Tibial nerve (tissue), 4 donors: Measurements from ENCODE around the gene ADCY6. TPM values are rescaled to one million over a fixed set of nuclear protein-coding genes. Genes with fewer than 3 reads are reported as not detected.
A peak's percentile ranks its signal among the peaks of the same experiment; 100 is the strongest.

Experiments used
- DNase-seq, 2 donors: peaks; one replicate each; pipeline ENCODE4 v3.0.0-alpha.2; 2019; ENCODE audit warnings: low spot score in 2 of 2
- H3K27ac ChIP-seq, 4 donors: fragments of 200-600 bp; sonication (generic) in 3 of 4; one replicate each; pipeline ENCODE4 v1.5.1; 2017 to 2019; ENCODE audit warnings: mild to moderate bottlenecking in 1 of 4
- H3K27me3 ChIP-seq, 2 donors: fragments of 200-600 bp; sonication (generic) in 1 of 2; one replicate each; pipeline versions ENCODE4 v1.5.1 to v1.6.0; 2017 to 2019
- H3K36me3 ChIP-seq, 3 donors: fragments of 200-600 bp; sonication (generic); one replicate each; pipeline ENCODE4 v1.5.1; 2018 to 2019
- H3K4me1 ChIP-seq, 4 donors: fragments of 200-600 bp; sonication (generic) in 3 of 4; one replicate each; pipeline ENCODE4 v1.5.1; 2017 to 2019
- H3K4me3 ChIP-seq, 4 donors: fragments of 200-600 bp; sonication (generic) in 3 of 4; one replicate each; pipeline ENCODE4 v1.5.1; 2017 to 2019; ENCODE audit warnings: mild to moderate bottlenecking in 1 of 4, moderate library complexity in 1 of 4
- H3K9me3 ChIP-seq, 4 donors: fragments of 200-600 bp; sonication (generic) in 3 of 4; one replicate each; pipeline ENCODE4 v1.5.1; 2017 to 2019
- EP300 ChIP-seq, 2 donors: sonication (generic); formaldehyde crosslinking; IDR thresholded peaks; one replicate each; pipeline ENCODE4 v1.6.1; 2017; ENCODE audit warnings: antibody characterized with exemption in 2 of 2, mild to moderate bottlenecking in 1 of 2
- POLR2A ChIP-seq, 2 donors: fragments of 450-650 bp; IDR thresholded peaks; one replicate each; pipeline ENCODE4 v1.6.1; 2017; ENCODE audit warnings: antibody characterized with exemption in 2 of 2, mild to moderate bottlenecking in 2 of 2, moderate library complexity in 2 of 2
- WGBS, 2 donors: methylation state at CpG; one replicate each; pipeline ENCODE4 v1.1.5; 2018; 5-methylcytosine and 5-hydroxymethylcytosine counted together
- total RNA-seq, 4 donors: library from RNA; depleted of rRNA; stranded (reverse); fragments of >200 nt; gene quantifications; one replicate each; pipeline ENCODE4 v1.1.0, GENCODE V29; 2016
- TF ChIP-seq, protein P1 (sequence below), 5 experiments: fragments of 200-600 bp in 3 of 5; fragments of 450-650 bp in 2 of 5; sonication (generic) in 3 of 5; IDR thresholded peaks; one replicate each; pipeline ENCODE4 v1.5.1; 2016 to 2019; ENCODE audit warnings: antibody characterized with exemption in 5 of 5, mild to moderate bottlenecking in 3 of 5, moderate library complexity in 2 of 5

ADCY6 gene
- total RNA-seq, 4 donors from 2014 or later: 53.3 to 74.7 (median 57.1) TPM

DNA sequence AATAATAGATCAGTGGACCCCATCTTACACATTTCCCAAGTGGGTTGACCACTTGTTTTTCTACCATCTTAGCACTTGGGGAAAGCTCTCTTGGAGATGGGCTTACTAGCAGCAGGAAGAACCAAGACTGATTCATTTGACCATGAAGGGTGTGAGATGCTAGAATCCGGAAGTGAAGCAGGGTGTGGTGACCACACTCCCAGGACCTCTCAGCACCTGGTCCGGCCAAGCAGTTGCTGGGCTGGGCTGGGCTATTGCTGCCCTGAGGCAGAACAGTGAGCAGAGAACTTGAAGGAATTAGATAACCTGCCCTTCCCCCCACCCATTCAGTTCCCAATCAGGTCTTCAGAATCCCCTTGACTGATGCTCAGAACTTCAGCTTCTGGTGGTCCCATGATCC, 24.4 kb downstream of the ADCY6 start:
- Histone ChIP-seq H3K27ac (peak overlapping the region in 1 of 4 donors; percentile 84), H3K9me3 (no peaks in the 10 kb centered on the region), H3K4me1 (peaks cover 0 to 34% (median 17%) of the 10 kb centered on the region in 4 donors), H3K27me3 (no peaks in the 10 kb centered on the region), H3K4me3 (no peak overlapping the region), H3K36me3 (peaks cover 0 to 47% (median 7%) of the 10 kb centered on the region in 3 donors)
- TF ChIP-seq EP300 (IDR thresholded peaks at IDR 0.05): no peak
- TF ChIP-seq POLR2A (IDR thresholded peaks at IDR 0.05): no peak
- TF ChIP-seq, protein P1, sequence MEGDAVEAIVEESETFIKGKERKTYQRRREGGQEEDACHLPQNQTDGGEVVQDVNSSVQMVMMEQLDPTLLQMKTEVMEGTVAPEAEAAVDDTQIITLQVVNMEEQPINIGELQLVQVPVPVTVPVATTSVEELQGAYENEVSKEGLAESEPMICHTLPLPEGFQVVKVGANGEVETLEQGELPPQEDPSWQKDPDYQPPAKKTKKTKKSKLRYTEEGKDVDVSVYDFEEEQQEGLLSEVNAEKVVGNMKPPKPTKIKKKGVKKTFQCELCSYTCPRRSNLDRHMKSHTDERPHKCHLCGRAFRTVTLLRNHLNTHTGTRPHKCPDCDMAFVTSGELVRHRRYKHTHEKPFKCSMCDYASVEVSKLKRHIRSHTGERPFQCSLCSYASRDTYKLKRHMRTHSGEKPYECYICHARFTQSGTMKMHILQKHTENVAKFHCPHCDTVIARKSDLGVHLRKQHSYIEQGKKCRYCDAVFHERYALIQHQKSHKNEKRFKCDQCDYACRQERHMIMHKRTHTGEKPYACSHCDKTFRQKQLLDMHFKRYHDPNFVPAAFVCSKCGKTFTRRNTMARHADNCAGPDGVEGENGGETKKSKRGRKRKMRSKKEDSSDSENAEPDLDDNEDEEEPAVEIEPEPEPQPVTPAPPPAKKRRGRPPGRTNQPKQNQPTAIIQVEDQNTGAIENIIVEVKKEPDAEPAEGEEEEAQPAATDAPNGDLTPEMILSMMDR (IDR thresholded peaks at IDR 0.05): no peak
- 62 to 64% methylated on average over 2 of the region's 2 CpGs for WGBS, 2 donors
- DNase-seq: no peak

DNA sequence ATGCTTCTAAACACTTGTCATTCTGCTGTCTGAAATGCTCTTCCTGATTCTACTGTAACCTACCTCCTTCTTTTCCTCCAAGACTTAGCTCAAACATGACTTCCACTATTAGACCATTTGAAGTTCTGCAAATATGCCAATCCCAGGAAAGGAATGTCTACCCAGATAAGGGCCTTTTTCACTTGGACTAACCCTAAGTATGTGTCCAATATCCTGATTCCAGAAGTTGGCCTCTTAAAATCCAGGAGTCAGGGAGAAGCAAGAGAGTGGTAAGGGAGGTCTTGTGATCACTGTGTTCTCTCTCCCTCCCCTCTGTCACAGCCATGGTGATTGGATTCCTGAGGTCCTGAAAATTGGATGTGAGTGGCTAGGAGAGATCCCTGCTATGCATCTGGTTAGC, 30.2 kb downstream of the ADCY6 start:
- no peaks in the 10 kb centered on the region for H3K27me3 ChIP-seq
- H3K9me3 ChIP-seq: no peaks in the 10 kb centered on the region
- TF ChIP-seq EP300 (IDR thresholded peaks at IDR 0.05) (no peak), POLR2A (IDR thresholded peaks at IDR 0.05) (no peak)
- TF ChIP-seq, protein P1 (IDR thresholded peaks at IDR 0.05): no peak
- peaks cover 0 to 3% (median 0%) of the 10 kb centered on the region in 4 donors for H3K4me1 ChIP-seq
- no peak overlapping the region for H3K27ac ChIP-seq
- no peak for DNase-seq
- H3K36me3 ChIP-seq: no peaks in the 10 kb centered on the region
- no peak overlapping the region for H3K4me3 ChIP-seq

DNA sequence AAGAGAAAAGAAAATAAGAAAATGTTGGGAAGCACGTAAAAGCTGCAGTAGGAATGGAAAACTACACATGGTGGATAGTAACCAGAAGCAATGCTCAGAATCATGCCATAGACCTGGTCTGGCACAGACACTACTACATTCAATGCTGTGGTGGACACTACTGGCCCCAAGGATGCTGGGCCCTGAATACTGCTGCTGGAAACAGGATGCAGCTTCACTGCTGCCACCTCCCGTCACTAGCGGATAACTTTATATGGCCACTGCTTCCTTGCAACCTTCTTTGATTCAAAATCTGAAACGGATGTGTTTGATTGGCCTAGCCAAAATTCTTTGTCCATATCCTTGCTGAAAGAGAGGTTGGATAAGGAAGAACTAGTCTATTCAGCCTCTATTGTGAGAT, 30.7 kb downstream of the ADCY6 start:
- WGBS, 2 donors: 50 to 54% methylated on average over 4 of the region's 4 CpGs

DNA sequence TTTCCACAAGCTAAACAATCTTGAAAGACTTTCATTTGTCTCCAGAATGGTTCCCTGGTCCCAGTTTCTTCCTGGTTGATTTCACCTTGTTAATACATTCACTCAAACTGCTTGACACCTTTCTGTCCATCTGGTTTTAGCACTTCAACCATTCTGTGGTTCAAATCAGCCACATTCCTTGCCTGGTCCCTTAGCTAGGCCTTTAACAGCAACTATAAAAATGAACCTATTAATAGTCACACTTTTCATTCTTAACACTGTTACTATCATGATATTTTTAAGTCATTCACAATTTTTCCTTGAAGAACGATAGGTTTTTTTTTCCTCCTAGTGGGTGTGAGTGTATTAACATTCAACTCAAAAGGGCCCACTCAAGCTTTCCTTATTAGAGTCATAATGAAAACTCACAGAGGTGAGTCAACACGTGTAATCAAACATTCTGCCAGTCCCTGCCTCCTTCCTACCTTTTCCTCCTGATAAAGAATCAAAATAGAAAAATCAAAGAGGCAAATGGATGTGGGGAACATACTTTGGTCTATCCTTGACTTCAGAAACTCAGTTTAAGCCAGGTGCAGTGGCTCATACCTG, 38.0 kb downstream of the ADCY6 start:
- H3K4me3 ChIP-seq: no peak overlapping the region
- no peaks in the 10 kb centered on the region for H3K27me3 ChIP-seq
- H3K36me3 ChIP-seq: no peaks in the 10 kb centered on the region
- peaks cover 0 to 4% (median 0%) of the 10 kb centered on the region in 4 donors for H3K4me1 ChIP-seq
- no peak for DNase-seq
- no peaks in the 10 kb centered on the region for H3K9me3 ChIP-seq
- 43 to 55% methylated on average over 2 of the region's 2 CpGs for WGBS, 2 donors
- TF ChIP-seq POLR2A (IDR thresholded peaks at IDR 0.05) (no peak), EP300 (IDR thresholded peaks at IDR 0.05) (no peak)
- TF ChIP-seq, protein P1 (IDR thresholded peaks at IDR 0.05): no peak
- H3K27ac ChIP-seq: no peak overlapping the region

More for the DNA sequence above, 30.7 kb downstream of the ADCY6 start:
- TF ChIP-seq POLR2A (IDR thresholded peaks at IDR 0.05) (no peak), EP300 (IDR thresholded peaks at IDR 0.05) (no peak)
- TF ChIP-seq, protein P1 (IDR thresholded peaks at IDR 0.05): no peak
- Histone ChIP-seq H3K36me3 (no peaks in the 10 kb centered on the region), H3K4me3 (no peak overlapping the region), H3K27me3 (no peaks in the 10 kb centered on the region), H3K27ac (no peak overlapping the region), H3K4me1 (peaks cover 0 to 4% (median 0%) of the 10 kb centered on the region in 4 donors), H3K9me3 (no peaks in the 10 kb centered on the region)
- DNase-seq: no peak

DNA sequence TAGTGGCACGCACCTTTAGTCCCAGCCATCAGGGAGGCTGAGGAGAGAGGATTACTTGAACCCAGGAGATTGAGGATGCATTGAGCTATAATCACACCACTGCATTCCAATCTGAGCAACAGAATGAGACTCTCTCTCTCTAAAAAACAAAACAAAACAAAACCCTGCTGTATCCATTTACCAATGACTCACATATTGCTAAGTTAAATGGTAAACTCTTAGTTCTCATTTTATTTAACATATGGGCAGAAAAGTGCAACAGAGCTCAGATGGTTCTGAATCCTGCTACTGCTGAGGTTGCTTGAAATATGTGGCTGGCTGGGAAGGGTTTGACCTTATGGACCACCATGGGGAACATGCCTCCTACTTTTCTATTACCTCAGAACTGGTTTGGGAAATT, 38.7 kb downstream of the ADCY6 start:
- DNase-seq: no peak
- Histone ChIP-seq H3K27me3 (no peaks in the 10 kb centered on the region), H3K36me3 (no peaks in the 10 kb centered on the region), H3K4me3 (no peak overlapping the region), H3K4me1 (peaks cover 0 to 4% (median 0%) of the 10 kb centered on the region in 4 donors), H3K27ac (no peak overlapping the region), H3K9me3 (no peaks in the 10 kb centered on the region)
- 70 to 84% methylated on average over 1 of the region's 1 CpG for WGBS, 2 donors
- TF ChIP-seq, protein P1 (IDR thresholded peaks at IDR 0.05): no peak
- TF ChIP-seq POLR2A (IDR thresholded peaks at IDR 0.05) (no peak), EP300 (IDR thresholded peaks at IDR 0.05) (no peak)
